Stimulated activated naive CD4-positive, alpha-beta T cell treated with Interleukin-2 at 50 U/mL for 16 hours (primary cell): ENCODE data around the gene LAMB3.

Experiments used
- DNase-seq: peaks from one replicate; lab custom pipeline; 2025; lab: John Stamatoyannopoulos, UW

LAMB3 gene

DNA sequence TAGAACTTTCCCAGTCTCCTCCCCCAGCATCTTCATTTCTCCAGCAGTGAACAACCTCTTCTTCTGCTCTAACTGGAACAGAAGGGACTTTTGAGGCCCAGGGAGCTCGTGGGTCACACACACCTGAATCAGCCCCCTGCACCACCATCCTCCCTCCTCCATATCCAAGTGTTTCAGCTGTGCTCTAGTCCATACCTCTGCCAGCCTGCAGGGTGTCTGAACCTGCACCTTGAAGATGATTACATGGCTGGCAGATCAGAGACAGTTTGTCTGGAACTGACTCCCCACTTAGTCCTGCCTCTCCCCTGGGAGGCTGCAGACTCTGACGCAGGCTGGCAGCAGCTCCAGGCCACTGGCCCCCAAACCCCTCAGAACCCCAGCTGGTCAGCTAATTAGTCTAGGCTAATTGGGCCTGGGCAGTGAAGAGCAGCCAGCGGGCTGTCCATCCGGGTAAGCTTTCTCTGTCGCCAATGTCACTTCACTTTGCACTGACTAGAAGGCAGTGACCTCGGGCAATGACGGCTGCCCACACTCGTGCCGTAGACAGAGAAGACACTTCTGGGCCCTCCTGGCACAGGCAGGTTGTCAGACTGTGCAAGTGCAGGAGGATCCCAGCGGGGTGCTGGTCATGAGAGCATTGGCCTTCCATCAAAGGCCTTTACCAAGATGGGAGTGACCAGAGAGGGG, 56.5 kb downstream of the LAMB3 start:
- DNase-seq = no peak

DNA sequence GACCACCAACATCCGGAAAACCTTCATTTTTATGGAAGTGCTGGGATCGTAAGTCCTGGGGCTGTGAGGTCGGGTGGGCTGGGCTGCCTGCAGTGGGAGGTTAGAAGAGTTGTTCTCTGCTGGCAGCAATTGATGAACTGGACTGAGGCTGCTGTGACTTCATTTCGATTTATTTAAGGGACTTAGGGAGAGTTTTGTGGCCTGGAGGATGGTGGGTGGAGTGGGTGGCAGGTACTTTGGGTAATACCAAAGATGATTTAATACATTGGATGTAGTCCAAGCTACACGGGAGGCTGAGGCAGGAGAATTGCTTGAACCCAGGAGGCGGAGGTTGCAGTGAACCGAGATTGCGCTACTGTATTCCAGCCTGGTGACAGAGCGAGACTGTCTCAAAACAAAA, 57.2 kb downstream of the LAMB3 start:
- no peak for DNase-seq

DNA sequence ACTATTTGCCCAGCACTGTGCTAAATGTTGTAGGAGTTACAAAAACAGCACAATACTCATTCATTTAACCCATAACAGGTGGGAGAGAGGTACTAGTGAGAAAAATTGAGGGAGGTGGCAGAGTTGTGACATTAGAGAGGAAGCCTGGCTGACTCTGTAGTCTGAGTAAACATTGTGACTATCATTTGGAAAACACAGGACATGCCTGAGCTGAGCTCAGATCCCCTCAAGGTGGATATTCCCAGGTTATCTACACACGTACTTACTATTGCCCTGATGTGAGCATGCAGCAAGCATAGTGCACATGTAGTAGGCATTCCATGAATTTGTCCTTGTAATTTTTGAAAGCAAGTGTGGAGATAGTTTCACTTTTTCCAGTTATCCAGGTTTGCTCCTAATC, 57.8 kb downstream of the LAMB3 start:
- DNase-seq = no peak

DNA sequence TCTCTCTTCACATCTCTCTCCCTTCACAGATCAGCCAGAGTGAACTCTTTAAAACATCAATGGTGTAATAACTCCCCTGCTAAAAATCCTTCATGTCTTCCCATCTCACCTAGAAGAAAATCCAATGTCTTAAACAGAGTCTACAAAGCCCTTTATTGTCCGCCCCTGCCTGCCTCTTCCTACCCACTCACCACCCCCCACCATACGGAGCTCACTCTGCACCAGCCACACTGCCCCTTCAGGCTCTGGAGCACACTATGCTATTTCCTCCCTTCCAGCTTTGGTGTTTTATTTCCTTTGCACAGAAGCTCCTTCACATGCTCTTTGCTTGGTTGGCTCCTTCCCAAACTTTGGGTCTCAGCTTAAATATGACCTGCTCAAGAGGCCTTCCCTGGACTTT, 58.5 kb downstream of the LAMB3 start:
- DNase-seq = no peak

DNA sequence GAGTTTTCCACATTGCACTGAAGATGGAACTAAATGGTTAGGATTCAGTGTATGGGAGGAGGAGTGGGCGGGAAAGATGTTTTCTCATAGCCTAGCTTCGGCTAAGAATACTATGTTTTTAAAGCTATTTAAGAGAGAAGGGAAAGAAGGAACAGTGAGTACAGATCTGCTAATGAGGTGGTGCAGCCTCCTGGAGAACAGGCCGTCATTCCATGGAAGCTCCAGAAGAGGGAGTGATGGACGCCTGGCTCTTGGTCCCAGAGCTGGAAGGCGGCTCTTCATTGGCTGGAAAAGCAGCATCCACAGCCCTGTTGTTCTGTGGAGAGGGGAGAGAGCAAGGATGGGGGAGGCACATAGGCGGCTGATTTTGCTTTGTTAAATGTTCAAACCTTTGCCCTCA, 61.8 kb downstream of the LAMB3 start:
- DNase-seq = no peak

DNA sequence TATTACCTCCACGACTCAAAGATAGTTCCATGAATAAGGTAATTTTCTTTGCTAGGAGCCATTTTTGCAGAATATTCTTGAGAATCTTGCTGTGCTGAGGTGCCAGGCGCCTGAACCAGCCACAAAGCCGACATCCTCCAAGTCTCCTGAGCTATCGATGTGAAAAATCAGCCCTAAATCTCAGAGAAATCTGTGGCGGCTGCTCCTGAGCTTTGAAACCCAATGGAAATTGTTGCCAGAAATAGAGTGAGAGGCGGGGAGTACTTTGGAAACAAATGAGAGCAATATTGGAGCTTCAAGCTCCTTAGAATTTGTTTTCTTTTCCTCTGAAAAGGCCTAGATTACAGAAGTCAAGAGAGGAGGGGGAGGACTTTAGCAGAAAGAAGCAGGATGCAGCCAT, 62.4 kb downstream of the LAMB3 start:
- DNase-seq = no peak

DNA sequence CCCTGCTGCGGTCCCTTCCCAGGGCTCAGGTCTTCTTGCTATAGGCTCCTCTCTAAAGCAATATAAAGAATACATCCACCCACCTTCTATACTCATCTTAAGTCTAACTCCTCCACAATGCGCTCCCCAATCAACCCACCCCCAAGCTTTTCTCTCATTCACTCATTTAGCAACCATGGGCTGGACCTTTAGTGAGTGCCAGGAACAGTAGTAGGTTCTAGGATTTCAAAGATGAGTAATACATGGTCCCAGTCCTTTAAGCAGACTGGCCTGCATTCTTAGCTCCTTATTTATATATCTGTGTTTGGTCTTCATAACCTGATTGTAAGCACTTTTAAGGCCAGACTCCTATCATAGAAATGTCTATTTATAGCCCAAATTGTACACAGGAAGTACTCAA, 62.8 kb downstream of the LAMB3 start:
- DNase-seq = no peak

DNA sequence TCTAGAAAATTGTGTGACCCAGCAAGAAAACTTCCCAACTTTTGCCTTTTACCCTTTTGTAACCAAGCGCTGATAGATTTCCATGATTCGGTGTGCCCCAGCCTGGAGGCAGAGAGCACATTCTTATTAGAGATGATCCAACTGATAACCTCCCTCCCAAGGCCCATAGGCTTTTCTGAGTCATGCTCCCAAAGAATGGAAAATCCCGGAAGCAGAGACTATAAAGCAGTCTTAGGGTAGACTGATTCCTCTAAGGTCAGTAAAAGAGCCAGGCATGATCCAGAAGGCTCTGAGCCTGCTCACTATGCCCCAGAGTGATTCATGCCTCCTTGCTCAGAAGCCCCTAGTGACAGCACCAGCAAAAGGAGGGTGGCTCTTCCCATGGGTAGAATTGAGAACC, 64.4 kb downstream of the LAMB3 start:
- DNase-seq = no peak

DNA sequence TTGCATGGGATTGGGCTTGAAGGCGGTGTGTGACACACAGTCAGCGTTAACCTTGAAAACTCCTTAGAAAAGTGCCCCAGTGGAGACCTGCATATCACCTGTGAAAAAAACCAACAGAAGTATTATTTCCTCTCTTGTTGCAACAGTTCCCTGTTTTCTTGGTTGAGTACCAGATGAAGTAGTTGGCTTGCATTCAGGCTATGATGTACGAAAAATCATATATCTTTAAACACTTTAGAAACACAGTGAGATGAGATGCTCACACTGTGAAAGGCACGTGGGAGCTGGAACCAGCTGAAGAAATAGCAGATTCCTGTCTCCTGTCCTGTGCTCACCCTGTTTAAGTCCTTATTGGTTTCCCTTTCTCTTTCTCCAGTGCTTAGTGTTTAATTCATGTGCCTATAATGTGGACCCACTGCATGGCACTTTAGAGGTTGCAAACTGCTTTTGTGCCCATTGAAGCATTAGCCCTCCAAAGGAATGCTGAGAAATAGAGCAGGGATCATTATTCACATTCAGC, 65.9 kb downstream of the LAMB3 start:
- no peak for DNase-seq

DNA sequence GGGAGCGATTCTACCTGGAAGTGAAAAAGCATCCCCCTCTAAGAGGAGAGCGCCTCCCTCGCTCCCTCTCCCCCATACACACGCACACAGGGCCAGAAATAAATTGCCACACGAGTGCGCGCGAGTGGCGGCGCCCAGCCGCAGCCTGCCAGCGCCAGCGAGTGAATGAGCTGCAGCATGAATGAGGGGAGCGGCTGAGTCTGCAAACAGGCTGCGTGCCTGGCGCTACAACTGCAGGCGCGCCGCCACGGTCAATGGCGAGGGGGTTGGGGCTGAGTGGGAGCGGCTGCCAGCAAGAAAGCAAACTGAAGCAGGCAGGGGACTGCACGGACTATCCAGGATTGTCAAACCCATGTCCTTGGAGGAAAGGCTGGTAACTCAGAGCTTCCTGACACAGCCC, 66.6 kb downstream of the LAMB3 start:
- DNase-seq = no peak

DNA sequence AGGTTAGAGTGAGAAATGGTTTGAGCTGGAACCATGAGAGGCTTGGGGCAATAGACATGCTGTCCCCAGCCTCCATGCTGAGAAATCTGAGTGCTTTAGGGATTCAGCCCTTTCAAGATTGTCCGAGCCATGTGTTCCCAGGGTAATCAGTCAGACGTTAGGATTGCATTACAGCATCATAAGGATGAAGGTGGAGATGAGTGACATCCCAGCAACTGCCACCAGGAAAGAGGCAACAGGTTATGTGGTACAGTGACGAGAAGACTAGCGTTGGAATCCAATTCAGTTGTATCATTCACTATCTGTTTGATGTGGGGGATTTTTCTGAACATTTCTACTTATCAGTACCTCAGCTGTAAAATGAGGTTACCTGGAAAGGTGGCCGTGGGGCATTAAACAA, 67.0 kb downstream of the LAMB3 start:
- DNase-seq = no peak

DNA sequence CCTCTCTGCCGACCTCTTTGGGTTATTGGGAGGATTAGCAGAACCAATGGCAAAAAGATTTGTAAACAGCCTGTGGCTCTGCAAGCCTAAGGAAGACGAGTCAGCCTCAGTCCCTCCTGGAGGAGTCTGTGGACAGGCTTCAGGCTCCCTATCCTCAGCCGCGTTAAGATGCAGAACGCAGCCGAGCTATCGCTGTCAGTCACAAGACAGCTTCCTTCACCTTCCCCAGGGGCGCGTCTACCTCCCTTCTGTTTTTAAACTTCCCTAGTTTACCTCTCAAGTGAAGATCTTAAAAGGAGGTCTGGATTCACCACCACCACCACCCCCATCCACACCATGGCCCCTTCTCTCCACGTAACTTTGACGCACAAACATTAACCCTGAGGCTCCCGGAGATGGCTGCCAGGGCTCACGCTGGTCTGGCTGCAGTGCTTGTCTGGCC, 68.0 kb downstream of the LAMB3 start:
- DNase-seq = no peak

DNA sequence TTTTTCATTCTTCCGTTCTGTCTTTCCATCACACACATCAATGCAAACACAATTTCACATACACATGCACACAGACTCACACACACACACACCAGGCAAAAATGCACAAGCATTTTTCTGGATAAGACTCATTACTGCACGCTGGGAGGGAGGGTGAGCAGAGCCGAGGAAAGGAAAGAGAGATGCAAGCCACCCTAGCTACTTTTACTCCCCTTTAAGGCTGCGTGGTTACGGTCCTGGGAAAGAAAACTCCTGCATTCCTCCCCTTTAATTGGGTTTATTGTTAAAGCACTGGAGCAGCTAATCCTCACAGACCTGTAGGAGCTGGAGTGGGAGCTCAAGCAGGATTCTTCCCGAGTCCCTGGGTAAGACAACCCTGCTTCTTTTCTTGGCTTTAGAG, 68.8 kb downstream of the LAMB3 start, which contains the start of gene CAMK1G:
Gene CAMK1G (plus strand): TSS at position 307 of the 400 bp plus-strand sequence. CDS start 11,270 bp downstream, outside the sequence.
- no peak for DNase-seq

DNA sequence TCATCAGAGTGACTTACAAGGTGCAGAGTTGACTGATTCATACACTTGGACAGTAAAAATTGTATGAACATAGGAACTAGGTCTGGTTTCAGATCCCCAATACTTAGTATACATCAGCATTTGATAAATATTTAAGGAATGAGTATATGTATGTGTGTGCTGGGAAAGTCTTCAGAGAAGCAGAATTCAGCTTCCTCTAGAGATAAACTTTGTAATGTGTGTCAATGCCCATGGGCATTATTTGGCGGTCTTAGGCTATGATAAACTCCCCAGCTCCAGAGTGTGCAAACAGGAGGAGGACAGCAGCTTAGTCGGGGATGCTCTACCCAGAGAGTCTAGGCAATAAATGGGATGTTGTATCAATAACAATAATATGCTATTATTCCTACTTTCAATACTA, 71.6 kb downstream of the LAMB3 start:
- no peak for DNase-seq

DNA sequence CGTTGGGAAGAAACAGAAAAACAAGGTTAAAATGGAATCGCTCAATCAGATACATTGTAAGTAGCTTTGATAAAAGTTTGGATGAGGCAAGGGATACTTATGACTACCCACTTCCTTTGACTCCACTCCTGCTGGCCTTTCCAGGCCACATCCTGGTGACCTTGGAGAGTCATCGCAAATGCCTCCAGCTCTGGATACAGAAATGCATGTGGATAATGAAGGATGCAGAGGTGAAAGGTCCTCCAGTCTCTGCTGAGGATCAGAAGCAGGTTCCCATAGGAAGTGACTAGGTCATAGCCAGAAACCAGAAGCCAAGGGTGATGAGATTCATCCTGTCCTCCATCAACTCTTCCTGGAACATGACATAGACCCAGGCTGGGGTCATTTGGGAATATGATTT, 74.9 kb downstream of the LAMB3 start:
- DNase-seq = no peak

DNA sequence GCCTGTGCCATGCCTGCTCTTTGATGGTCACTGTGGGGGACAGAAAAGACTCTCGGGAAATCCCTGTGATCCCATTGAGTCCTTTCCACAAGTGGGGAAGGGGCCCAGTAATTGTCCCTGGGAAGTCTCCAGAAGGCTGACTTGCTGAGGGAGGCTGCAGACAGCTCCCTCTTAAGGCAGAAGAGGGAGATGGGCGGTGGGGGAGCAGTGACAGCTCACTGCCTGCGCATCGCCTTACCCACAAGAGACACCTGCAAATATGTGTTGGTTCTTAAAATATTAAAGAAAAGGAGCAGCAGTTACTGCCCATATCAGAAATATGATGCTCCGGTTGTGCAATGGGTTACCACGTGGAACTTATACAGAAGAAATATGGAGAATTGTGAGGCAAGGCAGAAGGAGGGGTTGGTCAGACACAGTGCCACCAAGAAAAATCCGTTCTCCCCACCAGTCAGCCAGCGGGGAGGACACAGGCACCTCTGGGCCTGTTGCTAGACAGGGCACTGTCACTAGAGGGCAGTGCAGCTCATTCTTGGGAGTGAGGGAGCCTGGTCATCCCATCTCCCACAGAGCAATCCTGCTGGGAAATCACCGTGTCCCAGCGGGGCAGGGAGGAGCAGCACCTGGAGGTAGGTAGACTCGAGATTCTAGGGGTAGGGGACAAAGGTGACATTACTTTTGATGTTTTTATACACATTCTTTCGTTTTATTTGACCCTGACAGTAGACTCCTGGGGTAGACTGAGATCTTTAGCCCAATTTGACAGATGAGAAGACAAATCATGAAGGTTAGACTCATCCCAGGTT, 75.6 kb downstream of the LAMB3 start:
- peak; percentile 52 for DNase-seq

DNA sequence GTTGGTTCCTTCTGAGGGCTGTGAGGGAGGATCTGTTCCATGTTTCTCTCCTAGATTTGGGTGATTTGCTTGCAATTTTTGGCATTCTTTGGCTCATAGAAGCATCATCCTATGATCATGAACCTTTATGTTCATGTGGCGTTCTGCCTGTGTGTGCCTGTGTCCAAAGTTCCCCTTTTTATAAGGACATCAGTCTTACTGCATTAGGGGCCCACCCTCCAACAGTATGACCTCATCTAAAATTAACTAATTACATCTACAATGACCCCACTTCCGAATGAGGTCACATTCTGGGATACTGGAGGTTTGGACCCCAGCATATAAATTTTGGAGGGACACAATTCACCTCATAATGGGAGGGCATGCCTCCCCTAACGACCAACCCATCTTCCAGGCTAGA, 81.5 kb downstream of the LAMB3 start:
- no peak for DNase-seq

DNA sequence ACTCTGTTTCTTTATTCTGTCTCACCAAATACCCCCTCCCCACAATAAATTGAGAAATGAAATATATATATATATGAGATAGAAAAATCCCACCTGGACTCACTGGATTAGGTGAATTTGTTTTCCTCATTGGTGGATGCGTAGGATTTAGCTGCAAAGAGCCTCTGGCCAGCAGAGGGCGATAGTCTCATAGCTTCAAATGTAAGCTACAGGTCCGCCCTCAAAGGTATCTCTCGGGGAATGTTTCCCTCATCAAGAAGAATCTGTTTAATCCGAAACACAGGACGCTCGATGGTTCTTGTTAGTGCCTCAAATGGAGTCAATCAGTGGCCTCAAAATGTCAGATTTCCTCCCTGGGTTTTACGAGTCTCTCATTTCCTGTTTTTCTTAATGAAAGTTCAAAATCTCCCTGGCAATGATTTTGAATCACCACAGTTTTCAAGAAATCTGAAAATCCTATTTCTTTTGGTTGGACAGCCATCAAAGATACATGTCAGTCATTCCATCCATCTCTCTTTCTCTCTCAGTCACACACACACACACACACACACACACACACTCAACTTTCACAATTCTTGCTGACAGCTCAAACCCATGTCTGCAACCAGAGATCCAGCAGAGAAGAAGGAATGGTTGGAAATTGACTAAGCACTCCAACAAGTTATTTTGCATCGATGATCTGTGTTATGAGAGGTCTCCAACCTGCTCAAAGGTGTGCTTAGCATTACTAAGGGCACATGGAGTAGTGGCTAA, 82.6 kb downstream of the LAMB3 start:
- DNase-seq = peak; percentile 67

DNA sequence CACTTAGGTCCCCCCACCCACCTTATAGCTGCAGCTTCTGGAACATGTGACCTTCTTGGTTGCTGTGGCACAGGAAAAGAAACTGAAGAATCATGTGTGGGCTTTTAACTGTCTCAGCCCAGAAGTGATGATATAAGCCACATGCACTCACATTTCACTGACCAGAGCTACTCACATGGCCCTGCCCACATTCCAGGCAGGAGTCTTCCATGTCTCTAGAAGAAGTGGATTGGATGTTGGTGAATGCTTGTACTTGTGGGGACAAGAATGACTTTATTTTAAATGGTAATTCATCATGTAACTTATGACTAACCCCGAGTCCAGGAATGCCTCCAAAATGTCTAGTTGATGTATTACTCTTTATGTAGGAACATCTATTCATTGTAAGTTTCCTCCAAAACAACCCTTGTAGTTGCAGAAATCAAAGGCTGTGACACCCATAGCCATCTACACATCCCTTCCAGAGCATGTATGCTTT, 84.5 kb downstream of the LAMB3 start:
- no peak for DNase-seq

DNA sequence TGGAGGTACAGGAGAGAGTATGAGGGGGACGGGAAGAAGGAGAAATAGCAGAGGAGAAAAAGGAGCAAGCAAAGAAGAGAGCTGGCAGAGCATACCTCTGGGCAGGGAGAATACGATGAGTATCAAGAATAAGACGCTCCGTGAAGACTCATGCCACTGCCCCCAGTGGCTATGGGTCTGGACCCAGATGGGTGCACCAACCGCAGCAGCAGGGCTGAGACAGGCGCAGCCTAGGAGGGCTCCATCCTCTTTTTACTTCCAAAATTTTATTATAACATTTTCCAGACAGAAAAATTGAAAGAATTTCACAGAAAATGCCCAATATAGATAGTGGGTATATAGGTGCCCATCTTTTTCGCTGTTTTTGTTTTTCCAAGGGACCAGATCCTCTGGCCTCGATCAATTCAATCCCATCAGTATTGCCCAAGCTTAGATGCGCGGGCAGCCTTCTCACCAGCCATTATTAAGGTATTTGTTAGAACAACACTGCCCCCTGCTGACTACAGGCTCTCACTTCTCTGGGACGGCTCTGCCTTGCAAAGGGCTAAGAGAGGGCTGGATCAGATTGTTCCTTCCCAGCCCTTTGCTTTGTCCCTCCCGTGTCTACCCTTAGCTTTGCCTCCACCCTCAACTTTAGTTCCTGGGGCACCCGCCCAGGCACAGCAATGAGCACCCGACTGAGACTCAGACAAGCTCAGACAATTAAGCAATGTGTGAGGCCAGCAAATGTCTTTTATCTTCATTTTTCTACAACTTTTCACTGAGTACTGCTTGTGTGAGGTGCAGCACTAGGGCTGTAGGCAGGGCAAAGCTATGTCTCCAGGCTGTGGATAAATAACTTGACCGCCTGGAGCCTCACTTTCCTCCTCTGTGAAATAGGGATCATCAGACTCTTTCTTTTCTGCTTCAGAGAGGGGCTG, 86.2 kb downstream of the LAMB3 start:
- peak; percentile 60 for DNase-seq
